DMS114 treated with DMSO at 0.1 percent for 48 hours (cell line): Measurements from ENCODE around the gene EIF4G3.
"Not testable (repeated sequence)": the region's sequence is repeated elsewhere in the genome, so short reads cannot be mapped to it uniquely, and the experiment has no call there.

Experiments
- DNase-seq: peaks from one replicate; lab custom pipeline; 2025; ENCODE audit not compliant: unreplicated experiment; lab: John Stamatoyannopoulos, UW

Gene EIF4G3

DNA sequence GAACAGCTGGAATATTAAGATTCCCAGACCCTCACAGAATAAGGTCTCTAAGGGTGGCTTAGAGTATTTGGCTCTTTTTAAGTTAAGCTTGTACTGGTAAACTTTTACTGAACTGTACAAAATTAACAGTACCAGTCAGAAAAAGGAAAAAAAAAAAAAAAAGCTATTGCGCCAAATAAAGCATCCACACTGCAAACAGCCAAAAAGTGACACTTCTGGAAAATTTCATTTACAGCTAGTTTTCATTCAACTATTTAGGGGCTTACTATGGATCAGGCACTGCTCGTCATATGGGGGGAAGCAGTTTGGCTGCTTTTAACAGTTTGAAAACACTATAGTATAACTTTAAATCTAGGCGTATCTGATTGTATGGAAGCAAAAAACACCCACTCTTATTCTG is 139.6 kb downstream of the EIF4G3 start:
- no peak for DNase-seq

DNA sequence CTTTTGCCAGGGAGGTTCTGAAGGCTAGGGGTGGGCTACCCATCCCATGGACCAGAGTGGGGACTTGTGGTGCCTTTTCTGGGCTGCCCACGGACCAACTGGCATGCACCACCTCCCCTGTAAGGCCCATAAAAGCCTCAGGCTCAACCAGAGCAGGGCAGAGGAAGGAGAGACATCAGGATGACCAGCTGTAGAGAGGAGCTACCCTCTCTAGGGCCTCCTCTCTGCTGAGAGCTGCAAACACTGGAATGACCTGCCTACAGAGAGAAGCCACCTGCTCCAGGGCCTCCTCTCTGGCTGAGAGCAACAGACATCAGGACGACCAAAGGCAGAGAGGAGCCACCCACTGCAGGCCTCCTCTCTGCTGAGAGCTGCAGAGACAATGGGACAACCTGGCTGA is 140.9 kb downstream of the EIF4G3 start:
- DNase-seq, result no peak

- no peak for DNase-seq
These were observed 141.7 kb downstream of the EIF4G3 start for GRCh38 chr1:21034725-21035628.

GRCh38 chr1:21032741-21033140 is 144.0 kb downstream of the EIF4G3 start:
- DNase-seq, result no peak

DNA sequence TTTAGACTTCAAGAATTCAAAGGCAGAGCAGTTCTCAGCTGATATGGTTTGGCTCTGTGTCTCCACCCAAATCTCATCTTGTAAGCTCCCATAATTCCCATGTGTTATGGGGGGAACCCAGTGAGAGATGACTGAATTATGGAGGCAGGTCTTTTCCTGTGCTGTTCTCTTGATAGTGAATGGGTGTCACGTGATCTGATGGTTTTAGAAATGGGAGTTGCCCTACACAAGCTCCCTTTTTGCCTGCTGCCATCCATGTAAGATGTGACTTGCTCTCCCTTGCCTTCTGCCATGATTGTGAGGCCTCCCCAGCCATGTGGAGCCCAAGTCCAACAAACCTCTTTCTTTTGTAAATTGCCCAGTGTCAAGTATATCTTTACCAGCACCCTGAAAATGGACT is 146.5 kb downstream of the EIF4G3 start:
- no peak for DNase-seq

- DNase-seq, result no peak
These were observed 148.1 kb downstream of the EIF4G3 start for GRCh38 chr1:21028520-21029145.

GRCh38 chr1:21027805-21028204 is 148.9 kb downstream of the EIF4G3 start:
- DNase-seq, result no peak

DNA sequence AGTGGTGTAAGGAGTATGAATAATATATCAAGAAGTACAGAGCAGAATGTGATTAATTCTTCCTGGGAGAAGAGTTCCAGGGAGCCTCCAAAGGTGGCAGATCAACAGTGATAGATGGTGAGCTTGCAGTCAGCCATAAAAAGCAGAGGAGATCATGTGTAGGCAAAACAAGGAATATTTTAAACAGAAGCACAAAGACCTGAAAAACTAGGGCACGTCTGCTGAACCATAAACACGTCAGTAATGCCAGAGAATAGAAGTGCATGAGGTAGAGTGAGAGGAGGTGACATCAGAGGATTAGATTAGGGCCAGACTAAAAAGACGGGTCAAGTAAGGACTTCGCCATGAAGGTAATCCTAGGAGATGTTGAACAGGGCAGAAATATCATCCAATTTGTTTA is 151.8 kb downstream of the EIF4G3 start:
- DNase-seq, result no peak

DNA sequence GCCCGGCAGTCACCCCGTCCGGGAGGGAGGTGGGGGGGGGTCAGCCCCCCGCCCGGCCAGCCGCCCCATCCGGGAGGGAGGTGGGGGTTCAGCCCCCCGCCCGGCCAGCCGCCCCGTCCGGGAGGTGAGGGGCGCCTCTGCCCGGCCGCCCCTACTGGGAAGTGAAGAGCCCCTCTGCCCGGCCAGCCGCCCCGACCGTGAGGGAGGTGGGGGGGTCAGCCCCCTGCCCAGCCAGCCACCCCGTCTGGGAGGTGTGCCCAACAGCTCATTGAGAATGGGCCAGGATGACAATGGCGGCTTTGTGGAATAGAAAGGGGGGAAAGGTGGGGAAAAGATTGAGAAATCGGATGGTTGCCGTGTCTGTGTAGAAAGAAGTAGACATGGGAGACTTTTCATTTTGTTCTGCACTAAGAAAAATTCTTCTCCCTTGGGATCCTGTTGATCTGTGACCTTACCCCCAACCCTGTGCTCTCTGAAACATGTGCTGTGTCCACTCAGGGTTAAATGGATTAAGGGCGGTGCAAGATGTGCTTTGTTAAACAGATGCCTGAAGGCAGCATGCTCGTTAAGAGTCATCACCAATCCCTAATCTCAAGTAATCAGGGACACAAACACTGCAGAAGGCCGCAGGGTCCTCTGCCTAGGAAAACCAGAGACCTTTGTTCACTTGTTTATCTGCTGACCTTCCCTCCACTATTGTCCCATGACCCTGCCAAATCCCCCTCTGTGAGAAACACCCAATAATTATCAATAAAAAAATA is 152.4 kb downstream of the EIF4G3 start:
- DNase-seq, result not testable (repeated sequence)

DNA sequence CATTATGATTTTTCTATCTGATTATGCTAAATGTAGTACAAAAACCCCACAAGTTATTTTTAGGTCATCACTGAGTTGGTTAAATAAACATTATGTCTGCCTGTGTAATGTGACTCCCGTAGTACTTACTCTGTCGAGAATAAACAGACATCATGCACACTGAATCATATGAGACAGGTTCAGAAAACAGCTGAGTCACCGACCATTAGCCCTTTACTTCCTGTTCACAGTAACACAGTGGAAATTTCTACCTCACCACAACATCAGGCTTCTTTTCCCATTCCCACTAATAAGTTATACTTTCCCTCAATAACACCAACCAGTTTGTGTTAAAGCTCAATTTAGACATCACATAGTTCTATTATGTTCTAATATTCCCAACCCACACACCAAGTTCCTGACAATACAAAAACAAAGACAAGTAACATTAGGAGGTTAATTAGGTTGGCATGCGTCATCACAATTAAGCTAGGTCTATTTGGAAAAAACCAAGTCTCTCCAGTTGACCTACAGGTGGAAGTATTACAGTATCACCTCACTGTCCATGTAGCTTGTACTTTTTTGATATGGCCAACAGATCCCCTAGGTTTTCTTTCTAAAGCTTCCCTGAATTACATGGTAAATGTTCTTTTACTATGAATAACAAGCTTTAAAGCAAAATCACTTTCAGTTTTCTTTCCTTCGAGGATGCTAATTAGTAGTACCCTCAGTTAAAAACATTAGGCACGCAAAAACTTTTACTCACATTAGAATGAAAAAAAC is 154.2 kb downstream of the EIF4G3 start:
- DNase-seq, result no peak

DNA sequence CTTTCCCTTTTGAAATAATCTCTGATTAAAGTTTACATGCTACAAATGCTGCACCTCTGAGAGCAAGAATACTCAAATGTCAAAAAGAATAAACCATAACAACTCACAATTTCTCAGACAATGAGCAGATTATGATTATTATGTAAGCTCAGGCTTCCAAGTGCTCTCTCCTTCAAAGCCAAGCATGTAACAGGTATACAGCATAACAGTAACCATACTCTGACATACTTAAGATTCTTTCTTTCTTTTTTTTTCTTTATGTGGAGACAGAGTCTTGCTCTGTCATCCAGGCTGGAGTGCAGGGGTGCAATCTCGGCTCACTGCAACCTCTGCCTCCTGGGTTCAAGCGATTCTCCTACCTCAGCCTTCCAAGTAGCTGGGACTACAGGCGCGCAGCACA is 155.4 kb downstream of the EIF4G3 start:
- DNase-seq, result no peak

GRCh38 chr1:21020151-21020550 is 156.5 kb downstream of the EIF4G3 start:
- DNase-seq, result no peak

DNA sequence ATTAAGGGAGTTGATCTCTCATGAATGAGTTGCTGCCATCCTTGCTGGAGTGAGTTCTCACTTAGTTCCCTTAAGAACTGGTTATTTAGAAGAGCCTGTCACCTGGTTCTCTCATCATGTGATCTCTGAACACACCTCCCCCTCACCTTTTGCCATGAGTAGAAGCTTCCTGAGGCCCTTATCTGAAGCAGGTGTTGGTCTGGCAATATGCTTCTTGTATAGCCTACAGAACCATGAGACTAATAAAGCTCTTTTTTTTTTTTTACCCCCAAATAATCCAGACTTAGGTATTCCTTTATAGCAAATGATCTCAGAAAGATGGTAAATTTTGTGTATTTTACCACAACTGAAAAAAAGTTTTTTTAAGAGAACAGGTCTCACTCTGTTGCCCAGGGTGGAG is 158.0 kb downstream of the EIF4G3 start:
- DNase-seq, result no peak

GRCh38 chr1:21013510-21013909 is 163.2 kb downstream of the EIF4G3 start:
- no peak for DNase-seq

GRCh38 chr1:21012937-21013336 is 163.8 kb downstream of the EIF4G3 start:
- no peak for DNase-seq

DNA sequence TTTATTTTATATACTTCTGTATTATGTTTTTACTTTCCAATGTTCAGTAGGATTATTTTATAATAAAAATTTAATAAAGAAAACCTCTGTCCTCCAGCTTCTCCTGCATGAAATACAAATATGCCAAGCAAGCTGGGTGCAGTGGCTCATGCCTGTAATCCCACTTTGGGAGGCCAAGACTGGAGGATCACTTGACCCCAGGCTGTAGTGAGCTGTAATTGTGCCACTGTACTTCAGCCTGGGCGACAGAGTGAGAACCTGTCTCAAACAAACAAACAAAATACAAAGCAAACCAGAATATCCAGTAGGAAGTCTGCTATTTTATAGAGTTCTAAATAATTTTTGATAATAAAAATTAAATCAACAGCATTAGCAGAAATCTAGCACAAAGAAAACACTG is 168.8 kb downstream of the EIF4G3 start:
- no peak for DNase-seq

- no peak for DNase-seq
These were observed 171.0 kb downstream of the EIF4G3 start for GRCh38 chr1:21005466-21006239.

- no peak for DNase-seq
These were observed 173.2 kb downstream of the EIF4G3 start for GRCh38 chr1:21003281-21004045.

DNA sequence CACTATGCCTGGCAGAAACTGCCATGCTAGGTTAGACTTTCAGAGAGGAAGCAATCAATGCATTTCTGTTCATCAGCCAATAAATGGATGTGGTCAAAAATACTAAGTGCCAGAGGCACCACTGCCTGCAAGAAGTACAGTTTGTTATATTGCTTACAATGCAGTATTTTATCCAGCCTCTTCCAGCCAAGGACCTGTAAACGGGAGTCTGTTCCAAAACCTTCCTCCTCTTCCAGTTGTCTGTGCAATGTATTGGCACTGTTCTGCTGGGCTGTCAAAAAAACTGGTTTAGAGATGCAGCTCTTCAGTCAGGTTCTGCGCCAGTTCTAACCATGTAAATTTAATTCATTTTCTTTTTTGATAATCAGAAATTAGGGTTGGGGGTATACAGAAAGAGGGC is 175.7 kb downstream of the EIF4G3 start:
- no peak for DNase-seq

DNA sequence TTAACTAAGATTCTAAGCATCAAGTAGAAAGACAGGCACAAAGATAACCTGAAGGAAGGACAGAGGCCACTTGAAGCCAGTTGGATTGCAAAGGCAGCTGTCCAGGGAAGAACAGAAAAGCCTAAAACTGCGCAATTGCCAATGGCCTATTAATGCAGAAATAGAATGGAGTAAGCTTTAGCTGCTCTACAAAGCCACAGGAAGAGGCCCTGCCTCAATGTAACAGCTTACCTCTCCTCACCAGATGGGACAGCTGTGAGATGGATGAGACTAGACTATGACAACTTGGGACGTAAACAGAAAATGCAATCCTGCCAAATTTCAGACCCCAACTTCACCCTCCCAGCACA is 176.5 kb downstream of the EIF4G3 start:
- no peak for DNase-seq
